Smooth muscle cell (in vitro differentiated cells): ENCODE measurements around the gene JAZF1. TPM values are rescaled to one million over a fixed set of nuclear protein-coding genes. Genes with fewer than 3 reads are reported as not detected.

ENCODE experiments used
- DNase-seq: peaks from one replicate; lab custom pipeline; 2025; ENCODE audit not compliant: unreplicated experiment; lab: John Stamatoyannopoulos, UW
- H2AFZ ChIP-seq: fragments of 200-600 bp; sonication (generic); 2 replicates; pipeline ENCODE4 v1.6.0; 2016; ENCODE audit warnings: antibody characterized with exemption, low read depth, mild to moderate bottlenecking
- H3F3A ChIP-seq: fragments of 200-600 bp; sonication (generic); 2 replicates; pipeline ENCODE4 v1.6.0; 2017; ENCODE audit warnings: antibody characterized with exemption, low read depth
- H3K27ac ChIP-seq: fragments of 200-600 bp; sonication (generic); 2 replicates; pipeline ENCODE4 v1.5.1; 2016; ENCODE audit warnings: low read depth, mild to moderate bottlenecking
- H3K27me3 ChIP-seq: fragments of 200-600 bp; sonication (generic); 2 replicates; pipeline ENCODE4 v1.6.1; 2016; ENCODE audit warnings: low read depth, mild to moderate bottlenecking
- H3K36me3 ChIP-seq: fragments of 200-600 bp; sonication (generic); 2 replicates; pipeline ENCODE4 v1.5.1; 2016; ENCODE audit warnings: low read depth
- H3K4me1 ChIP-seq: fragments of 200-600 bp; sonication (generic); 2 replicates; pipeline ENCODE4 v1.5.1; 2016; ENCODE audit warnings: low read depth
- H3K4me2 ChIP-seq: fragments of 200-600 bp; sonication (generic); 2 replicates; pipeline ENCODE4 v1.6.0; 2016; ENCODE audit warnings: mild to moderate bottlenecking
- H3K4me3 ChIP-seq: fragments of 200-600 bp; sonication (generic); 2 replicates; pipeline ENCODE4 v1.5.1; 2016; ENCODE audit warnings: mild to moderate bottlenecking
- H3K79me2 ChIP-seq: fragments of 200-600 bp; sonication (generic); 2 replicates; pipeline ENCODE4 v1.6.0; 2016; ENCODE audit warnings: low read depth, mild to moderate bottlenecking
- H3K9ac ChIP-seq: fragments of 200-600 bp; sonication (generic); 2 replicates; pipeline ENCODE4 v1.6.0; 2016; ENCODE audit warnings: low read depth
- H3K9me3 ChIP-seq: fragments of 200-600 bp; sonication (generic); replicated peaks from 2 replicates; pipeline ENCODE4 v1.5.1; 2016; ENCODE audit warnings: low read depth
- H4K20me1 ChIP-seq: fragments of 200-600 bp; sonication (generic); 2 replicates; pipeline ENCODE4 v1.6.0; 2016; ENCODE audit warnings: low read depth
- WGBS: methylation state at CpG from one replicate; pipeline ENCODE4 v1.1.7; 2016; ENCODE audit warnings: low lambda C conversion rate; 5-methylcytosine and 5-hydroxymethylcytosine counted together
- polyA plus RNA-seq: library from polyadenylated mRNA; unstranded; fragments of >200 nt; fragmentation: Nextera tagmentation; extraction: Ambion mirVana; gene quantifications from 2 replicates; pipeline ENCODE4 v1.2.1, GENCODE V29; 2016
- total RNA-seq: library from RNA; depleted of rRNA; stranded (reverse); fragments of >200 nt; gene quantifications from 2 replicates; pipeline ENCODE4 v1.2.3, GENCODE V29; 2014
- TF ChIP-seq, protein P1 (sequence below): fragments of 200-600 bp; sonication (generic); IDR thresholded peaks from 2 replicates; pipeline ENCODE4 v1.5.1; 2017; ENCODE audit warnings: borderline replicate concordance, mild to moderate bottlenecking, antibody characterized with exemption; ENCODE audit not compliant: insufficient read depth, poor library complexity, severe bottlenecking

The JAZF1 gene
- total and polyA plus RNA-seq, 2 experiments from 2014 or later = 17.4 to 18.0 TPM

DNA sequence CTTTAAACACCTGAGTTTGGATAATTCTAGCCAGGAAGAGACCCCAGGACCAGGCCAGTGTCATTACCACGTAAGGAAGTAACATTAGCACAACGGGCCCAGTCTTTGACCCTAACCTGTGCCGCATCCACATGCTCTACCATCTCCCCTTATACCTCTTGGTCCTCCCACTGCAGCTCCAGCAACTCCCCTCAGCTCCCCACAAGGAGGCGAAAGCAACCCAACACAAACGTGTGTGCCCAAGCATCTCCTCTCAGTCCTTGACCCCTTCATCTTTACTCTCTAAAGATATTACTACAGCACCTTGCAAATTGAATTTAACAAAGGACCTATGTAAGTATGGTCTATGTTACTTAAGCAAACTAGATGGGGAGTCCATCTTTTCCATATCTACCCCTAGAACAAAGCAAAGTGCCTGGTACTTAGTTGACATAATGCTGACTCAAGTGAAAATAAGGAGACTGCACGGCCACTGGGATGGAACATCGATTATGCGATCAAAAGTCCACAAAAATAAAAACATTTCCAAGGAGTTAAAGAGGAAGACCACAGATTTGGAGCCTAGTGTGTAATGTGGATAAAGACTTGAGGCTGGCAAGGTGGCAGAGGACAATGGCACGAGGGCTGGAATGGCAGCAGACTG, 147.7 kb downstream of the JAZF1 start:
- 90% methylated on average over 9 of the region's 9 CpGs for WGBS
- TF ChIP-seq, protein P1, sequence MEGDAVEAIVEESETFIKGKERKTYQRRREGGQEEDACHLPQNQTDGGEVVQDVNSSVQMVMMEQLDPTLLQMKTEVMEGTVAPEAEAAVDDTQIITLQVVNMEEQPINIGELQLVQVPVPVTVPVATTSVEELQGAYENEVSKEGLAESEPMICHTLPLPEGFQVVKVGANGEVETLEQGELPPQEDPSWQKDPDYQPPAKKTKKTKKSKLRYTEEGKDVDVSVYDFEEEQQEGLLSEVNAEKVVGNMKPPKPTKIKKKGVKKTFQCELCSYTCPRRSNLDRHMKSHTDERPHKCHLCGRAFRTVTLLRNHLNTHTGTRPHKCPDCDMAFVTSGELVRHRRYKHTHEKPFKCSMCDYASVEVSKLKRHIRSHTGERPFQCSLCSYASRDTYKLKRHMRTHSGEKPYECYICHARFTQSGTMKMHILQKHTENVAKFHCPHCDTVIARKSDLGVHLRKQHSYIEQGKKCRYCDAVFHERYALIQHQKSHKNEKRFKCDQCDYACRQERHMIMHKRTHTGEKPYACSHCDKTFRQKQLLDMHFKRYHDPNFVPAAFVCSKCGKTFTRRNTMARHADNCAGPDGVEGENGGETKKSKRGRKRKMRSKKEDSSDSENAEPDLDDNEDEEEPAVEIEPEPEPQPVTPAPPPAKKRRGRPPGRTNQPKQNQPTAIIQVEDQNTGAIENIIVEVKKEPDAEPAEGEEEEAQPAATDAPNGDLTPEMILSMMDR = no peak
- no peaks in the 10 kb centered on the region for H3K9me3 ChIP-seq

GRCh38 chr7:28029051-28029450, 151.5 kb downstream of the JAZF1 start:
- peaks cover 16% of the 10 kb centered on the region for H3K79me2 ChIP-seq
- peaks cover 11% of the 10 kb centered on the region for H3K4me1 ChIP-seq
- no peak for DNase-seq
- H3K27me3 ChIP-seq = no peaks in the 10 kb centered on the region
- H3K36me3 ChIP-seq = no peaks in the 10 kb centered on the region
- H3K9ac ChIP-seq = no peak overlapping the region
- H3F3A ChIP-seq = no peaks in the 10 kb centered on the region
- no peaks in the 10 kb centered on the region for H4K20me1 ChIP-seq
- 75% methylated on average over 5 of the region's 5 CpGs for WGBS
- H3K9me3 ChIP-seq = no peaks in the 10 kb centered on the region
- no peak overlapping the region for H3K4me2 ChIP-seq
- H2AFZ ChIP-seq = no peak overlapping the region
- H3K4me3 ChIP-seq = no peak overlapping the region
- no peak overlapping the region for H3K27ac ChIP-seq
- TF ChIP-seq, protein P1 = no peak

More for the DNA sequence above, 147.7 kb downstream of the JAZF1 start:
- Histone ChIP-seq H3F3A (peaks cover 16% of the 10 kb centered on the region), H3K4me2 (no peak overlapping the region), H3K4me1 (peaks cover 18% of the 10 kb centered on the region), H3K4me3 (no peak overlapping the region), H3K27me3 (no peaks in the 10 kb centered on the region), H3K9ac (no peak overlapping the region), H3K36me3 (no peaks in the 10 kb centered on the region), H3K79me2 (peaks cover 20% of the 10 kb centered on the region), H4K20me1 (no peaks in the 10 kb centered on the region), H2AFZ (no peak overlapping the region), H3K27ac (no peak overlapping the region)
- DNase-seq = no peak

DNA sequence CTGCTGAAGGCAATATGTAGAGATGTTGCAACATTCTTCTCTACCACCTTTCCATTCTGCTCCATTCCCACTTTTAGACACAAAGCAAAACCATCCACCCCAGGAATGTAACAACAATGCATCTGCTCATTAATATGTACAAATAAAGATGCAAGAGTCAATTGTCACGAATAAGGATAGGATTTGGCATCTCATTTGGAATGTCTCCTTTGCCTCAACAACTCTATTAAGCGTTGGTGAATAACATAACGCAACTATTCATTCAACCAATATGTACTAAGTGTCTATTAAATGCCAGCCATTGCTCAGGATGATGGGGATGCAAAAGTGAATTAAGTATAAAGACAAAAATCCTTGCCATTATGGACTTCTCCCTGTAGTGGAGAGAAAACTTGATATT, 152.1 kb downstream of the JAZF1 start:
- H3K9ac ChIP-seq = no peak overlapping the region
- peaks cover 7% of the 10 kb centered on the region for H3K4me1 ChIP-seq
- no peaks in the 10 kb centered on the region for H3K27me3 ChIP-seq
- no peaks in the 10 kb centered on the region for H3K36me3 ChIP-seq
- peaks cover 16% of the 10 kb centered on the region for H3K79me2 ChIP-seq
- H2AFZ ChIP-seq = no peak overlapping the region
- no peak overlapping the region for H3K4me2 ChIP-seq
- no peak overlapping the region for H3K27ac ChIP-seq
- H3F3A ChIP-seq = no peaks in the 10 kb centered on the region
- no peak overlapping the region for H3K4me3 ChIP-seq
- H4K20me1 ChIP-seq = no peaks in the 10 kb centered on the region
- DNase-seq = no peak
- TF ChIP-seq, protein P1 = no peak
- WGBS = 93% methylated on average over 3 of the region's 3 CpGs
- no peaks in the 10 kb centered on the region for H3K9me3 ChIP-seq

- no peak overlapping the region for H3K27ac ChIP-seq
- no peak overlapping the region for H2AFZ ChIP-seq
- WGBS = 85% methylated on average over 2 of the region's 2 CpGs
- H3K9ac ChIP-seq = no peak overlapping the region
- no peaks in the 10 kb centered on the region for H4K20me1 ChIP-seq
- TF ChIP-seq, protein P1 = no peak
- H3F3A ChIP-seq = no peaks in the 10 kb centered on the region
- peaks cover 20% of the 10 kb centered on the region for H3K79me2 ChIP-seq
- H3K9me3 ChIP-seq = no peaks in the 10 kb centered on the region
- H3K4me2 ChIP-seq = no peak overlapping the region
- H3K4me3 ChIP-seq = no peak overlapping the region
- no peak for DNase-seq
- H3K36me3 ChIP-seq = no peaks in the 10 kb centered on the region
- peaks cover 7% of the 10 kb centered on the region for H3K4me1 ChIP-seq
- H3K27me3 ChIP-seq = no peaks in the 10 kb centered on the region
These were observed 154.4 kb downstream of the JAZF1 start for GRCh38 chr7:28026237-28026636.
